Inflammatory macrophage treated with lipopolysaccharide for 1 hour (primary cell): ENCODE results near the gene VAV3.

Source experiments
- DNase-seq, 2 donors: peaks; one replicate each; pipeline ENCODE4 v3.0.0-alpha.2; 2020 to 2022

Gene VAV3

GRCh38 chr1:107563441-107563840 is 401.5 kb downstream of the VAV3 start:
- DNase-seq, result no peak

DNA sequence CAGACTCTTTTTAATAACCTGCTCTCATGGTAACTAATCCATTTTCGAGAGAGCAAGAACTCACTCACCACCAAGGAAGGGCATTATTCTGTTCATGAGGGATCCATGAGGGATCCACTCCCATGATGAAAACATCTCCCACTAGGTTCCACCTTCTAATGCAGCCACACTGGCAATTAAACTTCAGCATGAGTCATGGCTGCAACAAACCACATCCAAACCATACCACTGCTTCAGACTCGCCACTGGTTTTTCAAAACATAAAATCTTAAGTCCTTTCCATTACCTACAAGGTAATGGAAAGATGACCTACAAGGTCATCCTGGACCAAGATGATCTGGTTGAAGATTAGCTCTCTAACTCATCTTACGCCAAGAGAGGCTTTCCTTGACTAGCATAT is 405.1 kb downstream of the VAV3 start:
- DNase-seq, result no peak

DNA sequence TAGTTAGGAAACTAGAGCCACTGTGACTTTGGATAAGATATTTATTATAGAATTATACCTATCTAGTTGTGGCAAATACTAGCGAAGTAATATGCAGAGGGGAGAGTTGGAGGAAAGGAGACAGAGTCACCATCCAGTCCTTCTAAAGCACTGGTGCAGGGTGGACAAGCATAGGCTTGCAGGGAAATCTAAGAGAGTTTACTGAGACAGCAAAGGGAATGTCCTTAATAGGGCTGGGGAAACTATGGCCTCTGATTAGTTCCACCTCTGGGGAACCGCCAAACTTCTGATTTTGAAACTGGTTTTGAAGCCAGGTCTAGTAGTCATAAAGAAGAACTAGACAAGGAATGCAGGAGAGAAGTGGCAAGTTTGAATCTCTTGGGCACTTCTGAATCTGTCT is 407.9 kb downstream of the VAV3 start:
- no peak for DNase-seq

GRCh38 chr1:107555578-107555977 is 409.4 kb downstream of the VAV3 start:
- DNase-seq, result no peak

- DNase-seq, result no peak
These were observed 412.2 kb downstream of the VAV3 start for GRCh38 chr1:107552781-107553180.

- DNase-seq, result no peak
These were observed 413.5 kb downstream of the VAV3 start for GRCh38 chr1:107551456-107551855.

GRCh38 chr1:107550358-107550757 is 414.6 kb downstream of the VAV3 start:
- DNase-seq, result no peak

DNA sequence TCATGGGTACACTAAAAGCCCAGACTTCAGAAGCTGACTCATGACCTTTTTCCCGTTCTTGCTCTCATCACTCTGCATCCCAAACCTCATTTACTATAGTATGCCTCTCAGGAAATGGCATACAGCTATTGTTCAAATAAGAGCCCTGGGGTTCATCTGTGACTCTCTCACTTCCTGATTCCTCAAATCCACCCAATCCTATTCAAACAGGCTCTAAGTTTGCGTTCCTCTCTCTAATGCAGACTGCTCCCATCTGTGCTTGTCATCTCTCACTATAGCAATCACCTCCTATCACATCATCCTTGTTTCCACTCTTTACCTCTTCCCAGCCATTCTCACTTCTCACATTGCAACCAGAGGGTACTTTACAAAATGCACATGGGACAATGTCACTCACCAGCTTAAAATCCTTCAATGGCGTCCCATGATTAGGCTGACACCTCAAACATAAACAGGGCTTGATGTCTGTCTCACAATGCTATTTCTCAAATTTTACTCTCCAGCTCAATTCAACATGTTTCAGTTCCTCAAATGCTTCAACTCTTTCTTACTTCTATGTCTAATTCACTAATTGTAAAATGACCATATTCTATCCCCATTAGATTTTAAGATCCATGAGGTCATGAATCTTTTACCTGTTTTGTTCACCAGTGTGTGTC is 415.7 kb downstream of the VAV3 start:
- DNase-seq, result no peak

- no peak for DNase-seq
These were observed 416.7 kb downstream of the VAV3 start for GRCh38 chr1:107548276-107548675.

- DNase-seq, result no peak
These were observed 417.4 kb downstream of the VAV3 start for GRCh38 chr1:107547363-107548155.

- DNase-seq, result no peak
These were observed 418.4 kb downstream of the VAV3 start for GRCh38 chr1:107546576-107546975.

DNA sequence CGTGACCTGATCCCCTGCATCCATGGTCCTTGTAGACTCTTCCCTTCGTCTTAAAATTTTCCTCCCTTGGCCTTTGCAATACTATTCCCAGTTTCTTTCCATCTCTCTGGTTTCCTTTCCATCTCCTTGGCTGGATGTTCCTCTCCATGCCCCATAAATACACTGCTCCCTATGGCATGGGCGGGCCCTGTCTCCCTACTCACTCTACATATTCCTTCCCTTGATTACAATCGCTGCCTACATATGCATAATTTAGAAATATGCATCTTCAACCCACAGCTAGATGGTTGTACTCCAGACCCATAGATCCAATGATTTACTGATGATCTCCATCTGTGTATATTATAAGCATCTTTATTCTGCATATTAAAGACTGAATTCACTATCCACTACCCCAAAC is 419.1 kb downstream of the VAV3 start:
- no peak for DNase-seq

DNA sequence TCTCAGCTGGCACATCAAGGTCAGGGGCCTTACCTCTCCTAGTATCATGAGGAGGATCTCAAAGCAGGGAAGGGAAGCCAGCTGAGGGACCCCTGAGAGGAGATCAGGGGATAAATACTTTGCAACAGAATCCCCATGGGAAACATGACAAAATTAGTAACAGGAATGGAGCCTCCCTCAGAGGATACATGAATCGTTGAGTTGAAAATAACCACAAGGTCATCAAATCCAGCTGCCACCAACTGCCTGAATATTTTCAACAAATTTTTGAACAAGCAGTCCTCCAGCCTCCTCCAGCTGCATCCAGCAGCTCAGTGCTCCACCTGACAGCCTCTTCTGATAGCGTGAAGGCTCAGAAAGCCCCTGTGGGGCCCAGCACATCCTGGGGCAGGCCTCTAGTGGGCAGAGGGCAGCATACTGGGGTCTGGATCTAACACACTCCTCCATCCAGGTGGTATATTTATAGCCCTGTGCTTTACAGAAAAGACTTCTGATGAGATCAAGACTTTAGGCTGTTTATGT is 419.9 kb downstream of the VAV3 start:
- no peak for DNase-seq

DNA sequence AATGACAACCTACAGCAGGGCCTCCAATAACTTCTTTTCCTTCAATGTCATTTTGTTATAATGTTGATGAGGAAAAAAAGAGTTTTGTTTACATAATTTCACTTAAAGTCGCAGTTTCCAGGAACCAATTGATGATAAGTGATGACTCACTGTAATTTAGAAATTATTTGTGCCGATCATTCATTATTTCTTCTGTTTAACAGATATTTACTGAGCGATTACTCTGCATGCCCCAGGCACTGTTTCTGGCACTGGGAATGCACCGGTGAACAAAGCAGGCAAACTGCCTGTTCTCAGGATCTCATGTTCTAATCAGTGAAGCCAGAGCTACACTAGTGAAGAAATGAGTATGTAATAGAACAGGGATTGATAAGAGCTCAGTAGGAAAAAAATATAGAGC is 420.7 kb downstream of the VAV3 start:
- no peak for DNase-seq

DNA sequence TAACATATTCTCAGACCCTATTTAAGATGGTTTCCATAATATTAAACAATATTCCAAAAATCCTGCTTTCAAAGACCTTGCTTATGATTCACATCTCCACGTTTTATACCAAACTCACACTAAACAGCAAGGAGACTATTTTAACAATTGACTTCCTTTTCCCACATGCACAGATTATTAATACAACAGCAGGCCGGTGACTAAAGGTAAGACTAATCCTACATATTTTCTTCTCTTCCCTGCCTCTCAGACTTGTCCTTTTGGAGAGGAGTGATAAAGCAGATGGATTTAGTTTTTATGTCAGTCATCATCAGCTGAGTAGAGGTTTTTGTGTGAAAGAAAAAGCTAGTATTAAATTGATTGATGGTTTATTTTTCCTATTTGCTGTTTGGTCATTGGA is 423.6 kb downstream of the VAV3 start:
- DNase-seq, result no peak

GRCh38 chr1:107538502-107538901 is 426.5 kb downstream of the VAV3 start:
- DNase-seq, result no peak

- DNase-seq, result no peak
These were observed 428.7 kb downstream of the VAV3 start for GRCh38 chr1:107536266-107536665.

DNA sequence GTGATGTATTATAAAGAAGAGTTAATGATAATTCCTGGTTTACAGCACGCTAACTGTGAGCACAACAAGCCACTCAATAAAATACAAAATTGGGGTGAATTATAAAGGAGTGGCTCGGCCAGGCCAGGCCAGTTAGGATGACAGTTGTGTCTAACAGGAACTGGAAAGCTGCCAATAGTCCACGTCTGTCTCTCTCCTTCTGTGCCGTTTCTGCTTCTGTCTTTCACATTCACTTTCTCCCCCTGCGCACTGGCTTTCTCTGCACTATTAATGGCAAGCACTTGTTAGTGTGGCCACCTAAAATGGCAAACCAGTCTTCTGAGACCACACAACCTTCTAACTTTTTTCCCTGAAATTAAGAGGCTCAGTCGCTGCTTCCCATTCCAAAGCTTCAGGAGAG is 429.9 kb downstream of the VAV3 start:
- peak in 1 of 2 donors; percentile 8 for DNase-seq

- no peak for DNase-seq
These were observed 430.3 kb downstream of the VAV3 start for GRCh38 chr1:107534632-107535031.

DNA sequence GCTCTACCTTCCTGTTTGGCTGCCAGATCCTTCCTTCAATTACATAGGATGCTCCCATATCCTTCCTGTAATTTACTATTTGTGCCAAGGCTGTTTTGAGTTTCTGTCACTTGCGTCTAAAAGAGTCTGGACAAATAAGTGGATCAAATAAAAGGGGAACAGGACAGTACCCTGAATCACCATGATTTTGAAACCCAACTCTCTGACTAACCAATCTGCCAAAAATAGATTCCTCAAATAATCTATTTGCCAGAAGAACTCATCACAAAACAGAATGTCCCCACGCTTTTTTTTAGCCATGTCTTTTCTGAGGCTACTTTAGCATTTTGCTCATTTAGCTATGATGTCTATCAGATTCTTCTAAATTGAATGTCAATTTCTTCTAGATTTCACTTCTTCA is 431.5 kb downstream of the VAV3 start:
- peak; percentile 29 to 36 for DNase-seq

DNA sequence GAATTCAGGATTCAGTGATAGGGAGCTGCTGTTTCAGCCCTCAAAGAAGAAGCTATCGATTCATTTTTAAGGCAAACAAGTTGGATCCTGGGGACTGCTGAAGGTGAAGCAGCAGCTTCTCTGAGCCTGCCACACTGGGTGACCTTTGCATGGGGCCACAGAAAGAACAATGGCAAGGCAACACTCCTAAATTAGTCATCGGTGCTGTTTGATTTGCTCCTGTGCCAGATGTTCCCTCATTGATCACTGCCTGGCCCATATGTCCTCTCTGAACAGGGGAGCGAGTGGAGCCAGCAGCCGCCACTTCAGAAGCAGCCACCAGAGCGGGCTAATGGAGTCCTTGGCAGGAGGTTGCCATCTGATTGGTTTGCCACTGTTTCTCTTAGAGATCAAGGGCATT is 432.7 kb downstream of the VAV3 start:
- no peak for DNase-seq

DNA sequence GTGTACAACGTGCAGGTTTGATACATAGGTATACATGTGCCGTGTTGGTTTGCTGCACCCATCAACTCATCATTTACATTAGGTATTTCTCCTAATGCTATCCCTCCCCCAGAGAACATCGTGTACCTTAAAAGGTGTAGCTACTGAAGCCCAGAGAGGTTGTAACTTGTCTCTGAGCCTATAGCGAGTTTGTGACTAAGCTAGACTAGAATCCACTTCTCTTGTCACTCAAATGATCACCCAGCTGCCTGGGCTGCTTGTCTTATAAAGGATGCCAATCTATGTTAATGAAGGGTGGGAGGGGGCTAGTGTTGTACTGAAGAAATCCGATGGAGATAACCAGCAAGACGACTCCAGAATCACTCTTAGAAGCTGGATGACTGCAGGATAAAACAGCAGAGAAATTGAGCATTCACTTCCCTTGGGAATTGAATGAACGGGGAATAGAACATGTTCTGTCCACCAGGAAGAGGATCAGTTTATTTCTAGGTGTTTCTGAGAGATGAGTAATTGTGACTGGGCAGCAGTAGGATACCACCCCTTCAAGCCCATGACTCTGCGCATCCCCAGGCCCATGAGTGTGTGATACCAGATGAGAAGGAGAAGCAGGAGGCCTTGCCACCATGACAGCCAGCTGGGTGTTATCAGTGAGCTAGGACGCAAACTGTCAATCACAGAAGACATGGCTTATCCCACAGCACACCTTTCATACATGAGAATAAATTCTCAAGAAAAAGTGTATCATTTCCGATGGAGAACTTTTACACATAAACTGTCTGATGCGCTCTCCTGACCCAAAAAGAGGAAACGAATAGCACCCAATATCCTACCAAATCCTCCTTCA is 433.7 kb downstream of the VAV3 start:
- no peak for DNase-seq

- DNase-seq, result no peak
These were observed 434.4 kb downstream of the VAV3 start for GRCh38 chr1:107530543-107530942.
